H9 (cell line): ENCODE results near the gene SCN2B. TPM values are rescaled to one million over a fixed set of nuclear protein-coding genes. Genes with fewer than 3 reads are reported as not detected.

Experiments used
- DNase-seq: peaks from one replicate; pipeline ENCODE4 v3.0.0-alpha.2; 2017
- H2AFZ ChIP-seq: one replicate; pipeline ENCODE4 v1.6.1; 2013; ENCODE audit warnings: mild to moderate bottlenecking, low read length, control low read depth, moderate library complexity
- H2AK5ac ChIP-seq: 2 replicates; pipeline ENCODE4 v1.6.1; 2013; ENCODE audit warnings: low read length, control low read depth, mixed read lengths; ENCODE audit not compliant: insufficient read length
- H2BK120ac ChIP-seq: one replicate; pipeline ENCODE4 v1.6.1; 2013; ENCODE audit warnings: low read depth, mild to moderate bottlenecking, low read length, control low read depth, inconsistent platforms; ENCODE audit not compliant: poor library complexity, severe bottlenecking
- H2BK12ac ChIP-seq: 2 replicates; pipeline ENCODE4 v1.6.1; 2013; ENCODE audit warnings: low read length, control low read depth, mixed read lengths, low read depth; ENCODE audit not compliant: insufficient read length
- H2BK15ac ChIP-seq: 2 replicates; pipeline ENCODE4 v1.6.1; 2013; ENCODE audit warnings: low read depth, low read length, control low read depth
- H2BK20ac ChIP-seq: one replicate; pipeline ENCODE4 v1.6.1; 2013; ENCODE audit warnings: low read depth, mild to moderate bottlenecking, low read length, control low read depth, inconsistent platforms; ENCODE audit not compliant: poor library complexity, severe bottlenecking
- H2BK5ac ChIP-seq: 2 replicates; pipeline ENCODE4 v1.6.1; 2013; ENCODE audit warnings: low read length, control low read depth, mixed read lengths; ENCODE audit not compliant: insufficient read length
- H3K14ac ChIP-seq: 2 replicates; pipeline ENCODE4 v1.6.1; 2013; ENCODE audit warnings: low read length, control low read depth; ENCODE audit not compliant: insufficient read depth
- H3K18ac ChIP-seq: 2 replicates; pipeline ENCODE4 v1.6.1; 2013; ENCODE audit warnings: low read depth, mild to moderate bottlenecking, mixed read lengths, low read length, control low read depth; ENCODE audit not compliant: insufficient read length
- H3K23ac ChIP-seq: 2 replicates; pipeline ENCODE4 v1.6.1; 2013; ENCODE audit warnings: low read length, control low read depth, mixed read lengths, low read depth; ENCODE audit not compliant: insufficient read length
- H3K23me2 ChIP-seq: 2 replicates; pipeline ENCODE4 v1.6.1; 2013; ENCODE audit warnings: low read depth, mild to moderate bottlenecking, mixed read lengths, low read length, control low read depth; ENCODE audit not compliant: insufficient read length, poor library complexity, severe bottlenecking
- H3K27ac ChIP-seq: 2 replicates; pipeline ENCODE4 v1.5.1; 2013; ENCODE audit warnings: low read length, control low read depth, mixed read lengths, low read depth; ENCODE audit not compliant: insufficient read length
- H3K27me3 ChIP-seq: 2 replicates; pipeline ENCODE4 v1.6.1; 2013; ENCODE audit warnings: low read length, control low read depth, inconsistent platforms; ENCODE audit not compliant: insufficient read depth
- H3K4ac ChIP-seq: 2 replicates; pipeline ENCODE4 v1.6.1; 2013; ENCODE audit warnings: low read depth, mild to moderate bottlenecking, control low read depth, inconsistent platforms, low read length, moderate library complexity
- H3K4me1 ChIP-seq: 2 replicates; pipeline ENCODE4 v1.6.1; 2013; ENCODE audit warnings: low read length, control low read depth, inconsistent platforms; ENCODE audit not compliant: insufficient read depth
- H3K4me2 ChIP-seq: 2 replicates; pipeline ENCODE4 v1.6.1; 2013; ENCODE audit warnings: low read length, control low read depth, mixed read lengths; ENCODE audit not compliant: insufficient read length, insufficient read depth
- H3K56ac ChIP-seq: 2 replicates; pipeline ENCODE4 v1.6.1; 2013; ENCODE audit warnings: low read depth, mild to moderate bottlenecking, mixed read lengths, low read length, control low read depth; ENCODE audit not compliant: insufficient read length
- H3K79me1 ChIP-seq: 2 replicates; pipeline ENCODE4 v1.6.1; 2013; ENCODE audit warnings: low read depth, mild to moderate bottlenecking, moderate library complexity, low read length, control low read depth, inconsistent platforms; ENCODE audit not compliant: insufficient read depth, poor library complexity, severe bottlenecking
- H3K79me2 ChIP-seq: 2 replicates; pipeline ENCODE4 v1.6.1; 2013; ENCODE audit warnings: low read length, control low read depth, inconsistent platforms; ENCODE audit not compliant: insufficient read depth
- H3K9ac ChIP-seq: 2 replicates; pipeline ENCODE4 v1.6.1; 2013; ENCODE audit warnings: low read length, control low read depth, mixed read lengths; ENCODE audit not compliant: insufficient read length; ENCODE audit errors: extremely low read depth
- H3K9me3 ChIP-seq: one replicate; pipeline ENCODE4 v1.6.1; 2013; ENCODE audit warnings: low read depth, low read length, inconsistent platforms; ENCODE audit not compliant: control insufficient read depth
- H3T11ph ChIP-seq: one replicate; pipeline ENCODE4 v1.6.1; 2013; ENCODE audit warnings: mild to moderate bottlenecking, low read length, control low read depth, inconsistent platforms
- H4K20me1 ChIP-seq: one replicate; pipeline ENCODE4 v1.6.1; 2013; ENCODE audit not compliant: control insufficient read depth, insufficient read length, insufficient read depth
- H4K5ac ChIP-seq: 2 replicates; pipeline ENCODE4 v1.6.1; 2013; ENCODE audit warnings: low read depth, mild to moderate bottlenecking, mixed read lengths, low read length, control low read depth; ENCODE audit not compliant: insufficient read length
- H4K8ac ChIP-seq: replicated peaks from 2 replicates; pipeline ENCODE4 v1.6.1; 2013; ENCODE audit warnings: low read length, control low read depth, mixed read lengths, low read depth; ENCODE audit not compliant: insufficient read length
- H4K91ac ChIP-seq: 2 replicates; pipeline ENCODE4 v1.6.1; 2013; ENCODE audit warnings: low read depth, mild to moderate bottlenecking, moderate library complexity, mixed read lengths, low read length, control low read depth; ENCODE audit not compliant: insufficient read length
- H3K27ac Mint-ChIP-seq, 3 experiments: 2 replicates in 2 of 3; 3 replicates in 1 of 3; pipeline ENCODE4 v1.8.0; 2020 to 2021; ENCODE audit warnings: mixed read lengths in 3 of 3, mild to moderate bottlenecking in 1 of 3, moderate library complexity in 1 of 3
- H3K27me3 Mint-ChIP-seq: 2 replicates; pipeline ENCODE4 v1.8.0; 2021; ENCODE audit warnings: low read depth, mild to moderate bottlenecking, moderate library complexity, mixed read lengths
- H3K36me3 Mint-ChIP-seq, 3 experiments: 2 replicates in 2 of 3; 3 replicates in 1 of 3; pipeline ENCODE4 v1.8.0; 2020 to 2021; ENCODE audit warnings: low read depth in 3 of 3, mixed read lengths in 3 of 3; ENCODE audit not compliant: insufficient read depth in 1 of 3
- H3K4me1 Mint-ChIP-seq, 2 experiments: 2 replicates each; pipeline ENCODE4 v1.8.0; 2020; ENCODE audit warnings: mixed read lengths in 2 of 2
- H3K4me3 Mint-ChIP-seq, 2 experiments: 2 replicates in 1 of 2; 3 replicates in 1 of 2; pipeline ENCODE4 v1.8.0; 2020 to 2021; ENCODE audit warnings: mild to moderate bottlenecking in 2 of 2, mixed read lengths in 2 of 2, moderate library complexity in 1 of 2
- H3K9me3 Mint-ChIP-seq, 2 experiments: 2 replicates in 1 of 2; 3 replicates in 1 of 2; pipeline ENCODE4 v1.8.0; 2020; ENCODE audit warnings: mild to moderate bottlenecking in 2 of 2, mixed read lengths in 2 of 2, moderate library complexity in 1 of 2
- WGBS: extraction: QIAGEN DNeasy Blood & Tissue Kit; methylation state at CpG from one replicate; pipeline ENCODE4 v1.1.7; 2013; ENCODE audit warnings: missing lambda C conversion rate, low lambda C conversion rate, mixed read lengths; ENCODE audit not compliant: insufficient read length; ENCODE audit errors: extremely low coverage; 5-methylcytosine and 5-hydroxymethylcytosine counted together
- total RNA-seq: library from RNA; stranded (reverse); gene quantifications from 2 replicates; pipeline ENCODE4 v1.2.1, GENCODE V29; 2021
- TF ChIP-seq, protein P1 (sequence below): fragments of 200-600 bp; sonication (generic); conservative IDR thresholded peaks from 3 replicates; pipeline ENCODE4 v1.8.0; 2021; ENCODE audit warnings: antibody characterized with exemption, mild to moderate bottlenecking

Gene SCN2B
- total RNA-seq, 1 experiment from 2014 or later: not detected

DNA sequence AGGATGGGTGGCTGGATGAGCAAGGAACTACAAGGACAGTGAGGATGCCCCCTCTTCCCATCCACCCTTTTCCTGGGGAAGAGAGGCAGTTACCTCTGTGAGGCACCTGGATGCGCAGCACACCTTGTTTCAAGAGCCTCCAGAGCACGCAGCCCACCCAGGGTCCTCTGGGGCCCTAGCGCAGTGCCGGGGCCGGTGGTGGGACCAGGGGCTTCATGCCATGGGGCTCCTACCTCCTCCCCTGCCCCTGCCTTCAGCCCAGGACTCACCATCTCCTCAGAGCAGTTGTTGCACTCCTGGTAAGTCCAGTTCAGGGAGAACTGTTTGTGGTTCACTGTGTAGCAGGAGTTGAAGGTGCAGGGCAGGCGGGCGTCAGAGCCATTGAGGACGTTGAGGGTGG, 8.1 kb downstream of the SCN2B start:
- H2BK12ac ChIP-seq: no peak overlapping the region
- no CpG with 5 or more reads among the region's 8 CpGs for WGBS
- no peak overlapping the region for H3K18ac ChIP-seq
- no peak overlapping the region for H2BK120ac ChIP-seq
- no peak overlapping the region for H3K4me2 ChIP-seq
- H3K9ac ChIP-seq: no peak overlapping the region
- Mint-ChIP-seq H3K9me3 (no peaks in the 10 kb centered on the region), H3K27ac (no peak overlapping the region), H3K4me1 (peaks cover 23 to 42% of the 10 kb centered on the region in 2 experiments), H3K27me3 (peaks cover 91% of the 10 kb centered on the region), H3K36me3 (no peaks in the 10 kb centered on the region), H3K4me3 (no peak overlapping the region)
- H3K27me3 ChIP-seq: peaks cover 22% of the 10 kb centered on the region; the same call in 1 of the 2 replicates
- no peak overlapping the region for H2BK20ac ChIP-seq
- peaks cover 2% of the 10 kb centered on the region for H3K23me2 ChIP-seq
- H2AK5ac ChIP-seq: no peak overlapping the region
- H3K56ac ChIP-seq: no peak overlapping the region
- no peaks in the 10 kb centered on the region for H4K20me1 ChIP-seq
- no peak overlapping the region for H2BK15ac ChIP-seq
- H3K79me1 ChIP-seq: no peaks in the 10 kb centered on the region
- no peak overlapping the region for H3T11ph ChIP-seq
- no peak overlapping the region; the same call in 1 of the 2 replicates for H3K14ac ChIP-seq
- no peak overlapping the region for H4K8ac ChIP-seq
- H3K23ac ChIP-seq: no peak overlapping the region
- H3K79me2 ChIP-seq: no peaks in the 10 kb centered on the region
- no peak for DNase-seq
- no peak overlapping the region for H4K91ac ChIP-seq
- no peak overlapping the region for H4K5ac ChIP-seq
- no peak overlapping the region for H2BK5ac ChIP-seq
- no peak overlapping the region for H3K27ac ChIP-seq
- H3K4me1 ChIP-seq: 0 out of 2 replicates have a peak, but pooled peaks cover 3% of the 10 kb centered on the region
- no peak overlapping the region for H2AFZ ChIP-seq
- no peaks in the 10 kb centered on the region for H3K9me3 ChIP-seq
- TF ChIP-seq, protein P1, sequence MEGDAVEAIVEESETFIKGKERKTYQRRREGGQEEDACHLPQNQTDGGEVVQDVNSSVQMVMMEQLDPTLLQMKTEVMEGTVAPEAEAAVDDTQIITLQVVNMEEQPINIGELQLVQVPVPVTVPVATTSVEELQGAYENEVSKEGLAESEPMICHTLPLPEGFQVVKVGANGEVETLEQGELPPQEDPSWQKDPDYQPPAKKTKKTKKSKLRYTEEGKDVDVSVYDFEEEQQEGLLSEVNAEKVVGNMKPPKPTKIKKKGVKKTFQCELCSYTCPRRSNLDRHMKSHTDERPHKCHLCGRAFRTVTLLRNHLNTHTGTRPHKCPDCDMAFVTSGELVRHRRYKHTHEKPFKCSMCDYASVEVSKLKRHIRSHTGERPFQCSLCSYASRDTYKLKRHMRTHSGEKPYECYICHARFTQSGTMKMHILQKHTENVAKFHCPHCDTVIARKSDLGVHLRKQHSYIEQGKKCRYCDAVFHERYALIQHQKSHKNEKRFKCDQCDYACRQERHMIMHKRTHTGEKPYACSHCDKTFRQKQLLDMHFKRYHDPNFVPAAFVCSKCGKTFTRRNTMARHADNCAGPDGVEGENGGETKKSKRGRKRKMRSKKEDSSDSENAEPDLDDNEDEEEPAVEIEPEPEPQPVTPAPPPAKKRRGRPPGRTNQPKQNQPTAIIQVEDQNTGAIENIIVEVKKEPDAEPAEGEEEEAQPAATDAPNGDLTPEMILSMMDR: no peak
- H3K4ac ChIP-seq: no peak overlapping the region
